GM19193 (cell line): ENCODE measurements around the gene PTPRG.

Experiments used
- POLR2A ChIP-seq: IDR thresholded peaks from 4 replicates; pipeline ENCODE4 v1.6.1; 2011; ENCODE audit not compliant: insufficient read depth, insufficient read length; ENCODE audit errors: extremely low read depth

The PTPRG gene

DNA sequence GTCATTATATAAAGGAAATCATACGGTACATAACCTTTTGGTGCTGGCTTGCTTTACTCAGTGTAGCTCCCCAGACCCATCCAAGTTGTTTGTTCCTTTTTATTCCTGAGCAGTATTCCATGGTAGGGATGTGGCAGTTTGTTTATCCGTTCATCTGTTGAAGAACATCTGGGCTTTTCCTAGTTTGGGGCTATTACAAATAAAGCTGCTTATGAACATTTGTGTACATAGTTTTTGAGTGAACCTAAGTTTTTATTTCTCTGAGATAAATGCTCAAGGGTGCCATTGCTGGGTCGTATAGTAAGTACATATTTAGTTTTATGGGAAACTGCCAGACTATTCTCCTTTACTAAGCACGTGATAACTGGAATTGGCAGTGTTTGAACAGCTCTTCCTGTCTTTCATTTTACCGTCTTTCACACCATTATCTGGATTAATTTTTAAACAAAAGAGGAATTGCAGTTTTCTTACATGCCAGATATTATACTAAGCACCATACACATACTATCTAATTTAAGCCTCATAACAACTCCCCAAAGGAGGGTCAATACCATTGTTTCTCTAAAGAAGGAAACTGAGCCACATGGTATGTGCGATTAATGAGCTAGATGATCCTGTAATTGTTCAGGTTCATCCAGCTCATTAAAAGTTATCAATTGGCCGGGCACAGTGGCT, 85.6 kb downstream of the PTPRG start:
- no peak for TF ChIP-seq POLR2A

DNA sequence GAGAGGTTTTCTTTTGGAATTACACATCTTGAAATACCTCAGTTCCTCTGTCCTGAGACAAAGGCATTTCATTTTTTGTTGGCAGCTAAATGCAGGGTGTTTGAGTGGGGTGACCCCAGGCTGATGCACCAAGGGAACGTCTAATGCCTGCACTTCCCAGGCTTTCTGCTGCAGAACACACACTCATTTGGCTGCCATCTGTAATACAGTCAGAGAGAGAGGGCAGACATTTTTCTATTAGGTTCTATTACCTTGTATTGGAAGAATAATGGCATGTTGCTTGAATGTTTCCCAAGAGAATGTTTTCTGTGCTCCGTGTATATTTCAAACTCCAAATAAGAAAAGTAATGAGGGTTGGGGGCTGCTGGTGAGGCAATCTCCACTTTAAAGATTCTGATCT, 87.1 kb downstream of the PTPRG start:
- TF ChIP-seq POLR2A = no peak

DNA sequence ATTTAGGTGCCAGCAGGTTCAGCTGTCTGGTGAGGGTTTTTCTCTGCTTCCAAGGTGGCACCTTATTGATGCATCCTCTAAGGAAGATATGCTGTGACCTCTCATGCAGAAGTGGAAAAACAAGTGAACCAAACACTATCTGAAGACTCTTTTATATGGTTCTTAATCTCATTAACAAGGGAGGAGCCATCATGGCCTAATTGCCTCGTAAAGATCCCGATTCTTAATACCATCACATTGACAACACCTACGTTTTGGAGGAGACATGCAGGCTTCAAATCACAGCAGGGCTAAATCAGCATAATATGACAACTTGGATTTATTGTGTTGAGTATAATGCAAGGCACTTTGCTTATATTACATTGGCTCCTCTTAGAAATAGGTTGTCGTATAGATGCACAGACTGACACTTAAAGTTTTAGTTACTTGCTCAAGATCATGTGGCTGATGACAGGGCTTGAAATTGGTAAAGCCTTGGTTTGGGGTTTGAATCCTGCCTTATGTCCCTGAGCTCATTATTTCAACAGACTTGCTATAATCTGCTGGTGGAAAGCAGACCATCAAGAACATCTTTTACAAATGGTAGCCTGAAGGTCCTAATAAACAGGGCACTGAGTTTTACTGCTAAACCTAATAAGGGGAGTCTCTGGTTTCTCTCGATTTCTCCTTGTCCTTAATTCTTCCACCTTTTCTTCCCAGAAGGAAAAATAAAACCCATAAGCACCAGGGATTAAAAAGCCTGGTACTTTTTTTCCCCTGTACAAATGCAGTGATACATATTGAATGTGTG, 88.2 kb downstream of the PTPRG start:
- TF ChIP-seq POLR2A = no peak

DNA sequence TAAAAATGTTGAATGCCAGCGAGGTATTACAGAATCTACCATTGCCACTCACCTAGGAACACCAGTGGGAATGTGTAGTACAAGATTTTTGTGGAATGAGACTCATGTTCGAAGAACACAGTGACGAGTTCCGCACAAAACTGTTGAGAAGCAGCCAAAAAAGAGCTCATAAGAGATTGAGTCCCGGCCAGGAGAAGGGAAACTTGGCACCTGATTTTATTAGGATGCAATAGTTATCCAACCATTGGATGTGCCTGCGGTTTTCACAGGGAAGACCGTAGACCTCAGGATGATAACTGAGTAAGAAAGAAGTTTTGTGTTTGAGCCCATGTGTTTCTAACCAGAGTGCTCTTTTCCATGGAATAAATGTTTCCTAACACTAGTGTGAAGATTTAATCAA, 88.9 kb downstream of the PTPRG start:
- no peak for TF ChIP-seq POLR2A

DNA sequence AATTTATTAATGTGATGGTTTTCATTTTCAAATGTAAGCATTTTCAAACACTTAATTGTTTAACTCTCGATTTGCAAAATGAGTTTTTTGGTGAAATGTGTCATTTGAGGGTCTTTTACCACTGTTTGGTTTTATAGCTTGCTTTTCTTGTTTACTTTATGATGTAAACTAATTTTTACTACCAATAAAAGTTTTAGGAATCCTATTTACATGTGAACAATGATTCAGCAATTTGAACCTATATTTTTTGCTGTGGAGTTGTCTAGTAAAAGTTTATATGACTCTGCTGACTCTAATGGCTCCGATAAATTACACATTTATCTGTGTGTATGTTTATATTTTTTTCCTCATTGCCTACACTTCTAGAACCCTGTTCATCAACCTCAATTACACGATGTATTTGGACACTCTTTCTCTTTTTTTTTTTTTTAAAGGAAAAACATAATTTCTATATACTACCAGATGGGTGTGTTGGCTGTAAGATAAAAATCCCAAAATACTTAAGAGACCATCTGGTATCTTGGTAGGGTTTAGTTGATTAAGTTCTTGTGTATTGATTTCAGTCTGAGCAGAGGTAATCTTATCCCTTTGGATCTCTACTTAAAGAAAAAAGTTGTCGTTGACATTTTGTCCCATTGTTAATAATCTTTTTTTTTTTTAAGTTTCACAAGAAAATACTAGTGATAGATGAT, 89.5 kb downstream of the PTPRG start:
- TF ChIP-seq POLR2A = no peak

DNA sequence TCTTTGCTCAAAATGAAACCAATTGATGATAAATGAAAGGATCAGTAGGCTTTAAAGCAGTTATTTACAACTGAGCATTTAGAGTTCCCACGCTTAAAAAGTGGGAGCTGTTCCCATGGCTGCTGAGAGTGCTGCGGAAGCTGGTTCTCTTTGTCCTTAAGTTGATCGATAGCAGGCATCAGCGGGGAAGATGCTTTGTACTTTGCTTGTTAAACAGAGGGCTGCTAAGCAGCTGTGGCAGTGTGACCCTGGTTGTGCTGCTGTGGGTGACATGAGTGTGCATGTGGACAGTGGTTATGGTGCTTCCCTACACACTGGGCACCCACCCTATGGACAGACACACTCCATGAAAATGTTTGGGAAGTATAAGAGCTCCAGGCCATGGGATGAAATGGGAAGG, 96.3 kb downstream of the PTPRG start:
- TF ChIP-seq POLR2A = no peak

DNA sequence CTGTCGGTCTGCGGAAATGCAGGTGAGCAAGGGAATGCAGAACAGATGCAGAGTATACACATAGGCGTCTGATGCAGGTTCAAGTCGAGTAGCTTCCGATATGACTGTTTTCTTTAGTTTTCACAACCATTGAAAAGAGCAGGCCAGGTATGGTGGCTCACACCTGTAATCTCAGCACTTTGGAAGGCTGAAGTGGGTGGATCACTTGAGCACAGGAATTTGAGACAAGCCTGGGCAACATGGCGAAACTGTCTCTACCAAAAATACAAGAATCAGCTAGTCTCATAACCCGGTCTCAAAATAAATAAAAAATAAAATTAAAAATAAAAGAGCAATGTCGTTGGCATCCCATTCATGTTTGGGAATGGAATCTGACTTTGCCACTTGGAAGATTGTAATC, 101.5 kb downstream of the PTPRG start:
- no peak for TF ChIP-seq POLR2A

DNA sequence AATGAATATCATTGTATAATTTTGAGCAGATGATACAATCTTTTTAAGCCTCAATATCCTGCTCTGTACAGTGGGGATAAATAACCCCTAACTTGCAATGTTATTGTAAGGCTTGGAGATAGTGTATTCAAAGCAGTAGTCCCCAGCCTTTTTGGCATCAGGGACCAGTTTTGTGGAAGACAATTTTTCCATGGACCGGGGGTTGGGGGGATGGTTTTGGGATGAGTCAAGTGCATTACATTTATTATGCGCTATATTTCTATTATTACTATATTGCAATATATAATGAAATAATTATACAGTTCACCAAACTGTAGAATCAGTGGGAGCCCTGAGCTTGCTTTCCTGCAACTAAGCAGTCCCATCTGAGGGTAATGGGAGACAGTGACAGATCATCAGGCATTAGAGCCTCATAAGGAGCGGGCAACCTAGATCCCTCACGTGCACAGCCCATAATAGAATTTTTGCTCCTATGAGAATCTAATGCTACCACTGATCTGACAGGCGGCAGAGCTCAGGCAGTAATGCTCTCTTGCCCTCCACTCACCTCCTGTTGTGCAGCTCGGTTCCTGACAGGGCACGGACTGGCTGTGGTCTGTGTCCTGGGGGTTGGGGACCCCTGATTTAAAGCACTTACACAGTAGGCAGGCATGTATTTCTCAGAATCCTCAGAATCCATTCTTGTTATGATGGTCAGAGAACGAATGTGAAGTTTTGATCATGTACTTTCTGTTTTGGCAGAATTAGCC, 102.2 kb downstream of the PTPRG start:
- TF ChIP-seq POLR2A = no peak

DNA sequence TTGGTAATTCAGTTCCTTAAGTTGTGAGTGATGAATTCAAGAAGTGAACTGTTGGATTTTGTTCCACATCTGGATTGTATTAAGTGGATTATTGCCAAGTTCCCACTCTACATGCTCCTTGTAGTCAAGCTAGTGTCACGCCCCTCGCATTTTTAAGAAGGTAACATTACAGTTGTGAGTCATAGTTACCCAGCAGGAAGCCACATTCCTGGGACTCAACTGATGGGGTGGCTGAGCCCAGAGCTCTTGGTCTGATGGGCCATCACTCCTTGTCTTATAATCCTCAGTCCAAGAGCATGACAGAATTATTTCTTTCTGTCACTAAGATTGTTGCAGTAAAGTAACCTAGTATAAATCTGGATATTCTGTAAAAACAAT, 102.7 kb downstream of the PTPRG start:
- TF ChIP-seq POLR2A = no peak

DNA sequence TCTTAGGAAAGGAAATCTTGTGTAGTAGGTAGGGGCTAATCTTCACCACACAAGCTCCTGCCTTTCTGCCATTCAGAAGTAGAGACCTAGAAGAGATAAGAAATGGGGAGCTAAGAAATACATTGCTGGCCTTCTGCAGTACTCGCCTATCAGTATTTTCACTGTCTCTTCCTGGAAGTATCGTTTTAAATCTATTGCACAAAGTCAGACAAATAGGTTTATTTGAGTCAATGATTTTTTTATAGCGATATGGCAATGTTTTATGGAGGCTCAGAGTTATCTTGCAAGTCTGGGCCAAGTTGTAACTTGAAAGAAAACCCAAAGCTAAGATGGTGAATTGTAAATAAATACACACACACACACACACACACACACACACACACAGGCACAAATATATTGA, 103.8 kb downstream of the PTPRG start:
- TF ChIP-seq POLR2A = no peak

DNA sequence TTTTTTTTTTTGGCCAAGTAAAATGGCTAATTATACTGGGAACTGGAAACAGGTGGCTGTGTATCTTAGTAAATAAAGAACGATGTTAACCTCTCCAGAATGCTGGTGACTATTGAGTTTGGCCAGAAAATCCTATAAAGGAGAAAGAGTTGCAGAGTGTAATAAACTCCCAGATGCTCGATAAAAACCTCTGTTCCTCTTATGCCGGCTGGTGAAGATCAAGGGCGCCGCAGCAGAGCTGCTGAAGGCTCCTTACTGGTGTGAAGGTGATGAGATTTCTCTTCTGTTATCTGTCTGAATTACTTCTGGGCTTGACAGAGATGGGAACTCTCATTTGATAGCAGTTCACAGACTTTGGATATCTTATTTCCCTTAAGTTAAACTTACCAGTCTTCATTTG, 104.6 kb downstream of the PTPRG start:
- TF ChIP-seq POLR2A = no peak

DNA sequence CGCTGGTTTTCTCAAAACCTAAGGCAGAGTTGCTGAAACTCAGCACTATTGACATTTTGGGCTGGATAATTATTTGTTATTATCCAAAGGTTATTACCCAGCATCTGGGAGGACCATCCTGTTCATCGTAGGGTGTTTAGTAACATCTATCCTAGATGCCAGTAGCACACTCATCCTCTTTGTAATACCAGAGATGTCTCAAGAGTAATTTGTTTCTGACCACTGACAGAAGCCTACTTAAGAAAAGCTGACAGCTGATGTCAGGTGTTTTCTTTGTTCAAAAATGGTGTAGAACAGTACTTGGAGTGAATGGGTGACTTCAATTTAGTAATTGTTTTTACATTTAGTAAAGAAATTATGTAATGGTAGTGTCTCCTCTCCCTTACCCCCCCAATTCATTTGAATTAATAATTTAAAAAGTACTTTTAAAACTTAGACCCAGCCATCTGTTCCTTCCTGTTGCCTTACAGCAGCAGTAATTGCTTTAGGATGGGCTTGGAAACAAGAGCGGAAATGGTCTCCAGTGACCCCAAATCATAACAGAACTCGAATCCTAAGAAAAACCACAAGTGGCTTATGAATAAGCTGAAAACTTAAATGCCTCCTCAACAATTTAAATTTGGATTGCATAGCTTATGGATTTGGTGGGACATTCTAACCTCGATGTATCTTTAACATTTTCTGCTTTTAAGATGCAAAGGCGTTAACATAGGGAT, 105.4 kb downstream of the PTPRG start:
- no peak for TF ChIP-seq POLR2A

DNA sequence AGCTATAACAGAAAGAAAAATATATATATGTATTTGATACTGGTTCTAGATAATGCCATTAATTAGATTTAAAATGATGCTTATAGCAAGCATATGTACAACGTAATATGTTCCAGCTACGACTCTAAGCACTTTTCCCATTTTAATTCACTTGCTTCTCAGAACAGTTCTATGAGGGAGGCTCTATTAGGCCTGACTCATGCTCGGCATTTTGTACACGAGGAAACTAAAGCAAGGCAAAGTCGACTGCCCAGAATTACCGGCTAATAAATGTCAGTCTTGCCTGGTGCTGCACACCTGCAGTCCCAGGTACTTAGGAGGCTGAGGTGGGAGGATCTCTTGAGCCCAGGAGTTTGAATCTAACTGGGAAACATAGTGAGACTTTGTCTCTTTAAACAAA, 106.0 kb downstream of the PTPRG start:
- TF ChIP-seq POLR2A = no peak

DNA sequence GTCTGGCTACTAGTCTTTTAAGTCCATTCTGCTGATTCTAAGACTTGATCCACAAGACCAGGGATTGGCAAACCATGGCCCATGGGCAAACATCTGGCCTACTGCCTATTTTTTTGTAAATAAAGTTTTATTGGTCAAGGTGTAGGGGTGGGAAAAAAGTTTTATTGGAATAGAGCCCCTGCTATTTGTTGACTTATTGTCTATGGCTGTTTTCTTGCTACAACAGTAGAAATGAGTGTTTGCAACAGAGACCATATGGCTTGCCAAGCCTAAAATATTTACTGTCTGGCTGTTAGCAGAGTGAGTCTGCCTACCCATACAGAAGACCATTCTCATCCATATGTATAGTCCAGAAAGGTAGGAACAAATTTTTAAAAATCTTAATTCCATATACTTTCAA, 106.4 kb downstream of the PTPRG start:
- no peak for TF ChIP-seq POLR2A
